ENCODE measurements around the gene MED15. TPM values are rescaled to one million over a fixed set of nuclear protein-coding genes. Genes with fewer than 3 reads are reported as not detected.

Gene MED15
- total and polyA plus RNA-seq, 10 donors, result 32.2 to 162 (median 89.7) TPM

- DNase-seq, result no peak
- no peaks in the 10 kb centered on the region for H3K36me3 ChIP-seq
- TF ChIP-seq POLR2AphosphoS5 (IDR thresholded peaks at IDR 0.05) (no peak), CTCF (IDR thresholded peaks at IDR 0.05 in 8 of 11, conservative IDR thresholded peaks at IDR 0.05 in 3 of 11) (no peak), POLR2A (IDR thresholded peaks at IDR 0.05) (no peak)
- WGBS, 5 donors, result 81 to 95% (median 91%) methylated on average over 3 of the region's 3 CpGs
- H3K9me3 ChIP-seq, result no peaks in the 10 kb centered on the region
- no peak overlapping the region for H3K4me3 ChIP-seq
- peaks cover 0 to 4% (median 0%) of the 10 kb centered on the region in 6 donors for H3K4me1 ChIP-seq
- intact Hi-C loops (cut with DNase I; ENCODE audit: low total_unique reads), result no loop called here
- H3K27me3 ChIP-seq (replicated peaks in 1 of 7), result no peaks in the 10 kb centered on the region
- no peak overlapping the region for H3K27ac ChIP-seq
These were observed 88.1 kb downstream of the MED15 start for GRCh38 chr22:20595461-20595860.

- intact Hi-C loops (cut with DNase I; ENCODE audit: low total_unique reads), result no loop called here
- TF ChIP-seq POLR2AphosphoS5 (IDR thresholded peaks at IDR 0.05) (no peak), CTCF (IDR thresholded peaks at IDR 0.05 in 8 of 11, conservative IDR thresholded peaks at IDR 0.05 in 3 of 11) (no peak), POLR2A (IDR thresholded peaks at IDR 0.05) (no peak)
These were observed 91.7 kb downstream of the MED15 start for GRCh38 chr22:20599117-20599516.

GRCh38 chr22:20600137-20600673, 92.8 kb downstream of the MED15 start:
- no peak overlapping the region for H3K27ac ChIP-seq
- no peak overlapping the region for H3K4me3 ChIP-seq
- H3K4me1 ChIP-seq, result peaks cover 0 to 4% (median 0%) of the 10 kb centered on the region in 6 donors
- H3K27me3 ChIP-seq (replicated peaks in 1 of 7), result no peaks in the 10 kb centered on the region
- TF ChIP-seq CTCF (IDR thresholded peaks at IDR 0.05 in 8 of 11, conservative IDR thresholded peaks at IDR 0.05 in 3 of 11), result no peak
- no peak for TF ChIP-seq POLR2A (IDR thresholded peaks at IDR 0.05)
- TF ChIP-seq POLR2AphosphoS5 (IDR thresholded peaks at IDR 0.05), result no peak
- DNase-seq, result no peak
- H3K9me3 ChIP-seq, result no peaks in the 10 kb centered on the region
- no peaks in the 10 kb centered on the region for H3K36me3 ChIP-seq
- intact Hi-C loops (cut with DNase I; ENCODE audit: low total_unique reads), result no loop called here
- WGBS, 5 donors, result 86 to 92% (median 89%) methylated on average over 7 to 8 of the region's 8 CpGs

More at GRCh38 chr22:20599117-20599516, 91.7 kb downstream of the MED15 start:
- 71 to 85% (median 75%) methylated on average over 4 to 5 of the region's 5 CpGs for WGBS, 5 donors
- no peaks in the 10 kb centered on the region for H3K9me3 ChIP-seq
- no peaks in the 10 kb centered on the region for H3K36me3 ChIP-seq
- H3K4me3 ChIP-seq, result no peak overlapping the region
- no peak for DNase-seq
- no peak overlapping the region for H3K27ac ChIP-seq
- H3K27me3 ChIP-seq (replicated peaks in 1 of 7), result no peaks in the 10 kb centered on the region
- peaks cover 0 to 4% (median 0%) of the 10 kb centered on the region in 6 donors for H3K4me1 ChIP-seq

DNA sequence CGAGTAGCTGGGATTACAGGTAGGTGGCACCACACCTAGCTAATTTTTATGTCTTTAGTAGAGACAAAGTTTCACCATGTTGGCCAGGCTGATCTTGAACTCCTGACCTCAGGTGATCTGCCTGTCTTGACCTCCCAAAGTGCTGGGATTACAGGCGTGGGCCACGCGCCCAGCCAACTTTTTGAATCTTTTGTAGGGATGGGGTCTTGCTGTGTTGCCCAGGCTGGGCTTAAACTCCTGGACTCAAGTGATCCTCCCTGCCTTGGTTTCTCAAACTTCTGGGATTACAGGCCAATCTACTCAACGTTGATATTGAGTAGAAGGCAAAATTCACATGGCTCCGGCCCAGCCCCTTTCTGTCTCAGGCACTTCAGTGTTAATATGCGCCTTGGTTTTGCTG, 93.9 kb downstream of the MED15 start:
- 78 to 93% (median 92%) methylated on average over 7 of the region's 7 CpGs for WGBS, 5 donors
- Histone ChIP-seq H3K27me3 (replicated peaks in 1 of 7) (no peaks in the 10 kb centered on the region), H3K4me1 (peaks cover 0 to 8% (median 2%) of the 10 kb centered on the region in 6 donors), H3K4me3 (no peak overlapping the region), H3K9me3 (no peaks in the 10 kb centered on the region), H3K27ac (no peak overlapping the region), H3K36me3 (no peaks in the 10 kb centered on the region)
- intact Hi-C loops (cut with DNase I; ENCODE audit: low total_unique reads), result no loop called here
- TF ChIP-seq POLR2A (IDR thresholded peaks at IDR 0.05), result no peak
- no peak for TF ChIP-seq CTCF (IDR thresholded peaks at IDR 0.05 in 8 of 11, conservative IDR thresholded peaks at IDR 0.05 in 3 of 11)
- no peak for TF ChIP-seq POLR2AphosphoS5 (IDR thresholded peaks at IDR 0.05)
- no peak for DNase-seq
